NCI-H1417 treated with DMSO at 0.1 percent for 48 hours (cell line): ENCODE data around the gene PHF2.

Experiments used
- DNase-seq: peaks from one replicate; lab custom pipeline; 2025; lab: John Stamatoyannopoulos, UW

PHF2 gene

DNA sequence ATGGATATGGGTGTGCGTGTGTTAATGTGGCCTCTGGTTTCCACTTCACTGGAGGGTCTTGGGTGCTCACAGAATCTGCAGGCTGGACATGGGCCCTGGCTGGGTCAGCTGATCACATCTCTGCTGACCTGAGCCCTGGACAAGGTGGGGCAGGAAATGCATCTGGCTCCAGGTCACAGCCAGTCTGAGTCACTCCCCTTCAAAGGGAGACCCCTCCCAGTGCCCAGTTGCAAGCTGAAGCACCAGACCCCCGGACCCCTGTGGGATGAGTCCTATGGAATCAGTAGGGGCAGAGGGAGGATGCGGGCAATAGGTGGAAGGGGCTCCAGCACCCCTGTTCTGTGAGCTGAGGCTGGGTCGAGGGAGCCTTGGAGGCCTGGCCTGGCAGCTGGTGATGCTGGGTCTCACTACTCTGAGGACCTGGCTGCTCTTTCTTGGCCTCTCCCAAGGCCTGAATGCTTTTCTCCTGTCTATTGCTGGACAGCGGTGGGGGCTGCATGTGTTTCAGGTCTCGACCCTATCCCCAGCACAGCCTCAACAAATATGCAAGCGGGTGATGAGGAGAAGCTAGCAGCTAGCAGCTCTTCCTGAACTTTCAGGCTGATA is 54.5 kb downstream of the PHF2 start:
- DNase-seq: no peak

DNA sequence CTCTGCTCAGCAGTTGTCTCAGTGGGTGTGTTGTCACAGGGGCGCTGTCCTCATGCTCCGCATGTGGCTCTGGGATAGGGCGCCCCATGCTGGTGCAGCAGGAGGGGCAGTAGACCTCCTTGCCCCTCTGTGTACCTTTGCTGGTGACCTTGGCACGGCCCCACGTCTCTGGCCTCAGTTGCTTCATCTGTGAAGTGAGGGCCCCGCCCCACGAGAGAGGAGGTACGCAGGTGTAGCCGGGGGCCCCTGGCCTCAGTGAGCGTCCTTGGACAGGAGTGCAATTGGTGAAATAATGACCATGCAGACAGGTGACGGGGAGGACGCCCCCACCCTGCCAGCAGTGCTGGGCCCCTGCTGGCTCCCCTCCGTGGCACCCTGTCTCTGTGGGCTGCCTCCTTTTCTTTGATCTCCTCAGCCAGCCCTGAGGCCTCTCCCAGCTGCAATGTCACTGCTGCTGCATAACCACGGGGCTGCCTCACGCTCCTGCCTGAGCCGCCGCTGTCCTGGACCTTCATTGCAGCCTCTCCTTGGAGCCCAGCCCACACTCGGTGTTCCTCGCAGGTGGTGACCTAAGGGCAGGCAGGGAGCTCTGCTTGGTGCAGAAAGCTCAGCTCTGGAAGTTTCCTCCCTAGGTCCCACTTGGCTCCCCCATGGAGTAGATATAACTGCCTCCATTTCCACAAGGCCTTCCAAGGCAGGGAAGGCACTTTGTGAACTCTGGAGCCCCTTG is 57.3 kb downstream of the PHF2 start:
- DNase-seq: no peak

DNA sequence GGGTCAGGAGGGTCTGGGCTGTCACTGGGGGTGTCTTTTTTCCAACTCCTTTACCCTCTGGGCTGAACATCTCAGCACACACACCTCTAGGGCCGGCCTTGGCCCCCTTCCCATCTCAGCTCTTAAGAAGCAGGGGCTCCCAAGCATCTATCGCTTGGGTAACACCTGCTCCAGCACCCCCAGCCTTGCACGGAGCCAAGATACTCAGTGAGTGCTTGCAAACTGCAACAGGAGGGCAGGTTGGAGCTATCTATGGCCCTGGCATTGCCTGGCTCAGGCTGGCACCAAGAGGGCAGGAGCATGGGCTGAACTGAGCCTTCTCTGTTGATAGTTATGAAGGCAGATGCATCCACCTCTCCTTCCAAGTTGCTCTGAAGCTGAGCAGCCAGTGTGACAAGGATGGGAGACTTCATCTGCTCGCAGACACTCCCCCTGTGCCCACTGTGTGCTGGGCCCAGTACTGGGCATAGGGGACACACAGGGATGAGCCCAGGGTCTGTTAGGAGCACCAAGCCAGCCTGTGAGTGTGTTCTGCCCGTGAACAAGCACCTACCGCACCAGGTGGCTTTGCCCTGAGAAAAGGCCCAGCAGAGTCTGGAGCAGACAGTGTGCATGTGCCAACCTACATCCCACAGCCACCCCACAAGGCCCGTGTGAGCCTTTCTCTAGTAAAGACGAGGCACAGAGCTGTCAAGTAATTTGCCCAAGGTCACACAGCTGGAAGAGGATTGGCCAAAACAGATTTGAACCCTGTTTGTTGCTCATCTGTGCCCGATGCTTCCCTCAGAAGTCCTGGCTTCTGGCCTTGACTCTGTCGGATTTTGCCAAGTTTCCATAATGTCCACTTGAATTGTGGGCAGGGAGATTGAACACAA is 58.2 kb downstream of the PHF2 start:
- no peak for DNase-seq

- DNase-seq: no peak
Measured at GRCh38 chr9:93635186-93636107, 59.1 kb downstream of the PHF2 start.

DNA sequence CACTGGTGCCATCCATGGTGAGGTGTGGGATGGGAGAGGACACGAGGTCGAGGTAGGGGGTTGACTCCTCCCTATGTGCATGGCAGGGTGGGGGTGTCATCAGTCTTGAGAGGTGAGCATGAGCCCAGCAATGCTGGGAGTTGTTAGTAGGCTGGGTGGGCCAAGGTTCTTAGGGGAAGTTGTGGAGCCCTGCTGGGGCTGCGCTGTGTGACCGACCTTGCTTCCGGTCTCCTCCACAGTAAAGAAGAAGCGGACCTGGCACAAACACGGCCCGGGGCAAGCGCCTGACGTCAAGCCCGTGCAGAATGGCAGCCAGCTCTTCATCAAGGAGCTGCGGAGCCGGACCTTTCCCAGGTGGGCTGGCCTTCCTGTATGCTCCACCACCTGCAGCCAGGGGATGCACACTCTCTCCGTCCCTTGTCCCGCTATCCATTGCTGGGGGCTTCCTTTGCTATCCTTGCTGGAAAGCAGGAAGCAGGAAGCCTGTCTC is 59.8 kb downstream of the PHF2 start:
- DNase-seq: no peak

- no peak for DNase-seq
Measured at GRCh38 chr9:93636667-93637066, 60.3 kb downstream of the PHF2 start.

DNA sequence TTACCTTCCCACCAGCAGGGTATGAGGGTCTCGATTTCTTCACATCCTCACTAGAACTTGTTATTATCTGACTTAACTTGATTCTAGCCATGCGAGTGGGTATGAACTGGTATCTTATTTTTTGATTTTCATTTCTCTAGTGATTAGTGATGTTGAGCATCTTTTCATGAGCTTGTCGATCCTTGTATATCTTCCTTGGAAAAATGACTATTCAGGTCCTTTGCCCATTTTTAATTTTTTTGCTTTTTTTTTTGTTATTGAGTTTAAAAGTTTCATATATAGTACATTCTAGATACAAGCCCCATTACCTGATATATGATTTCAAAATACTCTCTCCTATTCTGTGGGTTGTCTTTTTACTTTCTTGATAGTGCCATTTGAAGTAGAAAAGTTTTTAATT is 61.5 kb downstream of the PHF2 start:
- DNase-seq: no peak

GRCh38 chr9:93640027-93640426 is 63.6 kb downstream of the PHF2 start:
- no peak for DNase-seq

DNA sequence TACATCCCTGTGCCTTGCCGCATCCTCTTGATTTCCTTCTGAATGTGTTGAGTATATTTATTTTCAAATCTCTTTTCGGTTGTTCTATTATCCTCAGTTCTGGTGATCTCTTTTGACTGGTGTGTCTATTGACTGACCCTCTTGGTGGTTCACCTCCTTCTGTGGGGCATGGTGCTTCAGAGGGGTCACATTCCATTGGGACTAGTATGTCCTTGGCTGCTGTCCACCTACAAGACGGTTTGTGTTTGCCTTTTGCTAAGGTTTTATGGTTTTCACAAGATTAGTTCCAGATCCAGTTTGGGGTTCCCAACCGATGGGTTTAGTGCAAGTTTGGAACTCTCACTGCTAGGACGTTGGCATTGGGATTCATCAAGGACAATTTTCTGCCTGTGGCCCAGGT is 66.6 kb downstream of the PHF2 start:
- no peak for DNase-seq

DNA sequence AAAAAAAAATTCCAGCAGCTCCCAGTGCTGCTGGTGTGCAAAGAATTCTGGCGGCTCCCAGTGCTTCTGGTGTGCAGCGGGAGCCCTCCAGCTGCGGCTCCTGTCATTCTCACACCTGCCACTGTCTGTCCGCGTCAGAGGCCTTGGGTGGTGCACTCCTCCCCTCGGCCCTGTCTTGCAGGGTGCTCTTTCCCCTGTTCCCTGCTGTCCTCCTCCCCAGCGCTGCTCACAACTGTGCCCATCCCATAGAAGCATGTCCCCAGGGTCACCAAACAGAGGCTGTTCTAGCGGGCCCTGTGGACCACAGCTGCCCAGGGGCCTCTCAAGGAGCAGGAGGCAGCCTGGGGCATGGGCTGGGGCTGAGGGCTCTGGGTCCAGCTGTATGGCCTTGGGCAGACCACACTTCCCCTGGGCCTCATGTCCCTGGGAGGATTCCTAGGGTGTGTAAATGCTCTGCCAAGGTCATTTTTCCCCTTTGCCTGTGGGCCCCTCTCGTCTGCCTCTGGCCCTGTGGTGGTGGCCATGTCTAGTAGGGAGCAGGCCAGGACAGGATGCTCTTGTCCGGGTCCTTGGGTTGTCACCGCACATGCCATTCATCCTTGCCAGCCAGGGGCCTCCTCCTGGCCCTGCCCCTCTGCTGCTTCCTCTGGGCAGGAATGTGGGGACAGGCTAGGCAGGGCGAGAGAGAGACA is 68.2 kb downstream of the PHF2 start:
- DNase-seq: no peak

- DNase-seq: no peak
Measured at GRCh38 chr9:93645149-93645889, 68.9 kb downstream of the PHF2 start.

GRCh38 chr9:93645921-93646639 is 69.7 kb downstream of the PHF2 start:
- DNase-seq: no peak

- DNase-seq: no peak
Measured at GRCh38 chr9:93646640-93647178, 70.3 kb downstream of the PHF2 start.

GRCh38 chr9:93648181-93648580 is 71.8 kb downstream of the PHF2 start:
- DNase-seq: no peak

DNA sequence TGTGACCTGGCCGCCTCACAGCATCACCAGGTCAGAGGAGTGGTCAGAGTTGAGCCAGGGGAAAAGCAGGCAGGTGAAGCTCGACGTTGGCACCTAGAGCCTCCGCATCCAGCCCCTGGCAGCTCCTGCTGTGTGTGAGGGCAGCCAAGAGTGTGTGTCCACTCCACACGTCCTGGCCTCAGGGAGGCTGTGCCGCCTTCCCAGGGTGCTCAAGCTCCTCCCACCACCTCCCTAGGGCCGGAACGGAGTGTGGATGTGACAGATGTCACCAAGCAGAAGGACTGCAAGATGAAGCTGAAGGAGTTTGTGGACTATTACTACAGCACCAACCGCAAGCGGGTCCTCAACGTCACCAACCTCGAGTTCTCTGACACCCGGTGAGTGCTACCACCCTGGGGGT is 72.5 kb downstream of the PHF2 start:
- no peak for DNase-seq

DNA sequence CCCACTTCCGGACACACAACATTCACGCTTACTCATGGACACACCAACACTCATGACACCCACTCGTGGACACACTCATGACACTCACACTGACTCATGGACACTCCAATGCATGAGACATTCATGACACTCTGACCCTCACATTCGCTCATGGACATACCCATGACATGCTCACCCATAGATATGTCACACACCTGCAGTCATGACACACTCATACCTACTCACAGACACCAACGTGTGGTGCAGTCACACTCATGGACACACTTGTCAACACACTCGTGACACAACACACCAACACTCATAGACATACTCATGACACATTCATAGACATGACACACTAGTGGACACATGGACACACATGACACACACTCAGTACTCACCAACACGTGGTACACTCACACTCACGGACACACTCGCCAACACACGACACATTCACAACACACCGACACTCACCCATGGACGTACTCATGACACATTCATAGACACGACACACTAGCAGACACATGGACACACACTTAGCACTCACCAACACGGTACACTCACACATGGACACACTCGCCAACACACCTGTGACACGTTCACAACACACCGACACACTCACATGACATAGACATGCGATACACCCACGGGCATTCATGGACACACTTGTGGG is 73.4 kb downstream of the PHF2 start:
- DNase-seq: no peak

- no peak for DNase-seq
Measured at GRCh38 chr9:93650448-93650847, 74.1 kb downstream of the PHF2 start.

DNA sequence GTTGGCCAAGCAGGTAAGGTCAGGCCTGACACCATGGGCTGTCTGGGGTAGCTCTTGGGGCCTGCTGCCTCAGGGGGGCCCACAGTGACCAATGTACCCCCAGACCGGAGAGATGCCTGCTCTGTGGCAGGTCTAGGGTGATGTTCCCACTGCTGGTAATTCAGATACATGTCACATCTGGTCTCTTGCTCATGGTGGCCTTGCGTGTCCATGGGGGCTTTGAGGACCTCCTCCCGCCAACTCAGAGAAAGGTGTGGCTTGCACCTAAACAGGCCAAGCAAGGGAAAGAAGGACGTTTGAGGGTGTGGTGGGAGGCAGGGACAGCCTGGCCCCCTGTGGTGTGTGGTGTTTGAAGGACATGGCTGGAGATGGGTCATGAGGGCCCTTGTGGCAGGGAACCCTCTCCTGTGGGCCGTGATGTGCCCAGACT is 75.2 kb downstream of the PHF2 start:
- no peak for DNase-seq
